H1 (cell line): Measurements from ENCODE around the gene PDE5A. TPM values are rescaled to one million over a fixed set of nuclear protein-coding genes. Genes with fewer than 3 reads are reported as not detected.

ENCODE experiments used
- BACH1 ChIP-seq: IDR thresholded peaks from 2 replicates; pipeline ENCODE4 v1.6.1; 2012; ENCODE audit warnings: low read length, improper control_type of control experiment
- CBX5 ChIP-seq: fragments of 300-800, 300-1000 bp; sonication (generic); IDR thresholded peaks from 2 replicates; pipeline ENCODE4 v1.7.1; 2016; ENCODE audit warnings: antibody characterized with exemption, low read length, low read depth
- CHD7 ChIP-seq: fragments of 300-600 bp; sonication (generic); IDR thresholded peaks from 2 replicates; pipeline ENCODE4 v1.7.1; 2012; ENCODE audit warnings: low read length, moderate library complexity, mild to moderate bottlenecking, inconsistent platforms; ENCODE audit not compliant: insufficient replicate concordance
- EGR1 ChIP-seq: IDR thresholded peaks from 2 replicates; pipeline ENCODE4 v1.6.1; 2011; ENCODE audit warnings: low read depth, low read length, borderline replicate concordance
- HDAC2 ChIP-seq, 2 experiments: fragments of 300-600 bp in 1 of 2; sonication (generic) in 1 of 2; IDR thresholded peaks; 2 replicates each; pipeline ENCODE4 v1.6.1; 2011 to 2012; ENCODE audit warnings: low read depth in 2 of 2, low read length in 2 of 2, mild to moderate bottlenecking in 2 of 2, moderate library complexity in 2 of 2, borderline replicate concordance in 1 of 2, inconsistent platforms in 1 of 2
- PHF8 ChIP-seq: fragments of 200-600 bp; sonication (generic); conservative IDR thresholded peaks from 2 replicates; pipeline ENCODE4 v1.7.1; 2012; ENCODE audit warnings: low read depth, mild to moderate bottlenecking, inconsistent platforms, low read length, moderate library complexity
- POLR2AphosphoS5 ChIP-seq: IDR thresholded peaks from 2 replicates; pipeline ENCODE4 v1.6.1; 2011; ENCODE audit warnings: low read depth, low read length
- RBBP5 ChIP-seq: IDR thresholded peaks from 2 replicates; pipeline ENCODE4 v1.7.1; 2012; ENCODE audit warnings: low read depth, mild to moderate bottlenecking, inconsistent platforms, low read length, moderate library complexity, borderline replicate concordance
- SIX5 ChIP-seq: IDR thresholded peaks from 2 replicates; pipeline ENCODE4 v1.6.1; 2011; ENCODE audit warnings: mild to moderate bottlenecking, low read depth, low read length
- TAF1 ChIP-seq: IDR thresholded peaks from 2 replicates; pipeline ENCODE4 v1.6.1; 2011; ENCODE audit warnings: mild to moderate bottlenecking, low read depth, low read length
- TAF7 ChIP-seq: optimal IDR thresholded peaks from 2 replicates; pipeline ENCODE3; 2011; ENCODE audit warnings: low read depth, mild to moderate bottlenecking, inconsistent platforms, low read length, moderate library complexity, borderline replicate concordance
- TCF12 ChIP-seq: IDR thresholded peaks from 2 replicates; pipeline ENCODE4 v1.6.1; 2011; ENCODE audit warnings: low read depth, mild to moderate bottlenecking, low read length
- TEAD4 ChIP-seq: IDR thresholded peaks from 2 replicates; pipeline ENCODE4 v1.6.1; 2012; ENCODE audit warnings: low read depth, low read length, inconsistent platforms, mixed read lengths
- polyA plus RNA-seq, 7 experiments: library from polyadenylated mRNA; depleted of rRNA in 3 of 7; stranded (reverse) in 5 of 7; unstranded in 2 of 7; fragments of >200 nt in 5 of 7; fragments of 200-250 nt in 2 of 7; gene quantifications; 1 replicate in 5 of 7; 2 replicates in 1 of 7; 4 replicates in 1 of 7; pipeline versions ENCODE4 v1.2.1 to v1.2.3, GENCODE V29; 2011 to 2013; ENCODE audit warnings: missing spikeins in 2 of 7, mixed read lengths in 2 of 7
- total RNA-seq: library from RNA; stranded (reverse); fragmentation: NEBNext Ultra II Directional; extraction: Animal tissue kit (Norgen Biotek cat#: 25700); gene quantifications from 2 replicates; pipeline ENCODE4 v1.2.1, GENCODE V29; 2021

PDE5A gene
- total and polyA plus RNA-seq, 2 of the 8 experiments (the other 6 are each of a cell fraction or from before 2014, with no cell fraction given) = 5.6 to 32.4 TPM

- TF ChIP-seq CHD7 (no peak), EGR1 (no peak), TAF7 (no peak), SIX5 (no peak), TCF12 (no peak), PHF8 (no peak), BACH1 (no peak), TAF1 (no peak), TEAD4 (no peak), RBBP5 (no peak), POLR2AphosphoS5 (no peak), CBX5 (no peak), HDAC2 (IDR thresholded peaks at IDR 0.05; ENCODE audit: borderline replicate concordance in 1 of 2, low read depth in 2 of 2, low read length in 2 of 2) (no peak)
Measured at GRCh38 chr4:119521268-119521667, 107.3 kb downstream of the PDE5A start (continued).
